DND-41 (cell line): ENCODE results near the gene RHEBL1.

ENCODE experiments used
- EZH2 ChIP-seq: IDR thresholded peaks from 3 replicates; pipeline ENCODE4 v1.6.1; 2012; ENCODE audit warnings: borderline replicate concordance, low read depth, mild to moderate bottlenecking, moderate library complexity, low read length, inconsistent platforms; ENCODE audit not compliant: severe bottlenecking
- TF ChIP-seq, protein P1 (sequence below): IDR thresholded peaks from 2 replicates; pipeline ENCODE4 v1.5.1; 2012; ENCODE audit warnings: borderline replicate concordance, low read length, moderate library complexity, mild to moderate bottlenecking; ENCODE audit not compliant: poor library complexity, severe bottlenecking; ENCODE audit errors: extremely low read depth

DNA sequence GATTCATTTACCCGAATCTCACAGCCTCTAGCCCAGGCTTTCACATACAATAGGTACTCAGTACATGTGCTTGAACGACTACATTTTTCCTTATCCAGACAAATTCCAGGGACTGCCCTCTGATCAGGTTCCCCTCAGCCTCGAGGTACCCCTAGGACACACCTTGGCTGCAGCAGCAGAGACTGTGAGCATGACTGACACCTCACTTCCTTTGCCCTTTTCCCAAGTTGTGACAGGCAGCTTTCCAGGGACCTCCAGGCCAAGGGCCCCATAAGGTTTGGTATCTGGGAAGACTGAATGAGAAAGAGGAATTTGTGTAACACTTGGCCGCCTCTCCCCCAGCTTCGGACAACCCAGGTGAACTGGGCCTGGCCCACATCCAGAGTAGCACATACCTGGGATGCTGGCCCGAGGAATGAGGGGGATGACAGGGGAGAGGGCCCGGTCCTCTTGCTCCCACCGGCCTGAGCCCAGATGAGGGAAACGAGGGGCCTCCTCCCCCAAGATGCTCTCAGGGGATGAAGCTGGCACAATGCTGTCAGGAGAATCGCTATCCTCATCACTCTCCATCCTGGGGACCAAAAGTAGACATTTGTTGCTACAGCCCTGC, 41.0 kb downstream of the RHEBL1 start:
- TF ChIP-seq, protein P1, sequence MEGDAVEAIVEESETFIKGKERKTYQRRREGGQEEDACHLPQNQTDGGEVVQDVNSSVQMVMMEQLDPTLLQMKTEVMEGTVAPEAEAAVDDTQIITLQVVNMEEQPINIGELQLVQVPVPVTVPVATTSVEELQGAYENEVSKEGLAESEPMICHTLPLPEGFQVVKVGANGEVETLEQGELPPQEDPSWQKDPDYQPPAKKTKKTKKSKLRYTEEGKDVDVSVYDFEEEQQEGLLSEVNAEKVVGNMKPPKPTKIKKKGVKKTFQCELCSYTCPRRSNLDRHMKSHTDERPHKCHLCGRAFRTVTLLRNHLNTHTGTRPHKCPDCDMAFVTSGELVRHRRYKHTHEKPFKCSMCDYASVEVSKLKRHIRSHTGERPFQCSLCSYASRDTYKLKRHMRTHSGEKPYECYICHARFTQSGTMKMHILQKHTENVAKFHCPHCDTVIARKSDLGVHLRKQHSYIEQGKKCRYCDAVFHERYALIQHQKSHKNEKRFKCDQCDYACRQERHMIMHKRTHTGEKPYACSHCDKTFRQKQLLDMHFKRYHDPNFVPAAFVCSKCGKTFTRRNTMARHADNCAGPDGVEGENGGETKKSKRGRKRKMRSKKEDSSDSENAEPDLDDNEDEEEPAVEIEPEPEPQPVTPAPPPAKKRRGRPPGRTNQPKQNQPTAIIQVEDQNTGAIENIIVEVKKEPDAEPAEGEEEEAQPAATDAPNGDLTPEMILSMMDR: no peak
- no peak for TF ChIP-seq EZH2
